Karpas-422 (cell line): ENCODE results near the gene OR1L4. TPM values are rescaled to one million over a fixed set of nuclear protein-coding genes. Genes with fewer than 3 reads are reported as not detected.

Source experiments
- DNase-seq: peaks from one replicate; pipeline ENCODE4 v3.0.0-alpha.2; 2015
- H2AFZ ChIP-seq: fragments of 200-600 bp; sonication (generic); 2 replicates; pipeline ENCODE4 v1.6.1; 2014; ENCODE audit warnings: antibody characterized with exemption, low read length, mixed read lengths
- H3K27ac ChIP-seq: fragments of 200-600 bp; sonication (generic); 2 replicates; pipeline ENCODE4 v1.5.1; 2014; ENCODE audit warnings: mild to moderate bottlenecking, low read length, moderate library complexity
- H3K27me3 ChIP-seq: fragments of 200-600 bp; sonication (generic); 2 replicates; pipeline ENCODE4 v1.6.1; 2014; ENCODE audit warnings: low read length, mixed read lengths
- H3K36me3 ChIP-seq: fragments of 200-600 bp; sonication (generic); 2 replicates; pipeline ENCODE4 v1.6.1; 2014; ENCODE audit warnings: low read length, mixed read lengths; ENCODE audit not compliant: insufficient read depth
- H3K4me1 ChIP-seq: fragments of 200-600 bp; sonication (generic); 2 replicates; pipeline ENCODE4 v1.6.1; 2014; ENCODE audit warnings: mild to moderate bottlenecking, low read length, mixed read lengths
- H3K4me2 ChIP-seq: fragments of 200-600 bp; sonication (generic); 2 replicates; pipeline ENCODE4 v1.6.1; 2014; ENCODE audit warnings: low read length, low read depth, mild to moderate bottlenecking; ENCODE audit not compliant: poor library complexity, severe bottlenecking
- H3K4me3 ChIP-seq: fragments of 200-600 bp; sonication (generic); 2 replicates; pipeline ENCODE4 v1.5.1; 2014; ENCODE audit warnings: mild to moderate bottlenecking, antibody characterized with exemption, low read length, mixed read lengths
- H3K79me2 ChIP-seq: fragments of 200-600 bp; sonication (generic); 2 replicates; pipeline ENCODE4 v1.6.1; 2014; ENCODE audit warnings: mild to moderate bottlenecking, low read length, mixed read lengths
- H3K9ac ChIP-seq: fragments of 200-600 bp; sonication (generic); 2 replicates; pipeline ENCODE4 v1.6.0; 2014; ENCODE audit warnings: low read length
- H3K9me2 ChIP-seq: fragments of 200-600 bp; sonication (generic), shearing (Covaris generic); replicated peaks from 2 replicates; pipeline ENCODE4 v1.6.0; 2014; ENCODE audit warnings: mild to moderate bottlenecking, low read length, moderate library complexity; ENCODE audit not compliant: insufficient read depth
- H3K9me3 ChIP-seq: fragments of 300-700, 200-600 bp; sonication (generic); 2 replicates; pipeline ENCODE4 v1.6.1; 2014; ENCODE audit warnings: low read length, mixed read lengths
- H4K20me1 ChIP-seq: fragments of 200-600 bp; sonication (generic); 2 replicates; pipeline ENCODE4 v1.6.1; 2014; ENCODE audit warnings: mild to moderate bottlenecking, antibody characterized with exemption, low read length, low read depth; ENCODE audit not compliant: insufficient read depth
- total RNA-seq: library from RNA; depleted of rRNA; stranded (reverse); fragments of >200 nt; shearing (Covaris generic); gene quantifications from 2 replicates; pipeline ENCODE4 v1.2.3, GENCODE V29; 2014; ENCODE audit warnings: low replicate concordance; rRNA removed

The OR1L4 gene, protein sequence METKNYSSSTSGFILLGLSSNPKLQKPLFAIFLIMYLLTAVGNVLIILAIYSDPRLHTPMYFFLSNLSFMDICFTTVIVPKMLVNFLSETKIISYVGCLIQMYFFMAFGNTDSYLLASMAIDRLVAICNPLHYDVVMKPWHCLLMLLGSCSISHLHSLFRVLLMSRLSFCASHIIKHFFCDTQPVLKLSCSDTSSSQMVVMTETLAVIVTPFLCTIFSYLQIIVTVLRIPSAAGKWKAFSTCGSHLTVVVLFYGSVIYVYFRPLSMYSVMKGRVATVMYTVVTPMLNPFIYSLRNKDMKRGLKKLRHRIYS
- 0.78 TPM in 1 of 2 replicates, not detected in the other for total RNA-seq

DNA sequence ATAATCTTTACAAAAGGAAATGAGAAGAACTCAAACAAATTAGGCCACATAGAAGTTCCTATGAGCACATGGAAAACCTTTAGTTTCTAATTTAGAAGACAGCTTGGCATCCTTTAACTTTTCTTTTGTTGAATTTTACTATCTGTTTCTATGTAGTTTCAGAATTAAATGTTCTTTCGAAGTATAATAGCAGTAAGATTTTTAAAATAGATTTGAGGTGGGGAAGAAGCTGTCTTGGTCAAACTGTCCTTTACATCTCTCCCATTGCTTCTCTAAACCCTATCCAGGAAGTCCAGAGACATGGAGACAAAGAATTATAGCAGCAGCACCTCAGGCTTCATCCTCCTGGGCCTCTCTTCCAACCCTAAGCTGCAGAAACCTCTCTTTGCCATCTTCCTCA lies at the start of gene OR1L4:
Gene OR1L4 (plus strand): TSS at position 301 of the 400 bp plus-strand sequence. CDS start 0 bp downstream, at position 301.
- H3K27me3 ChIP-seq, result peaks cover 3% of the 10 kb centered on the region; the same call in 1 of the 2 replicates
- no peak within 1 kb of the TSS for H3K27ac ChIP-seq
- H4K20me1 ChIP-seq, result no peaks in the 10 kb centered on the region
- no peak within 1 kb of the TSS for H2AFZ ChIP-seq
- no peak within 1 kb of the TSS for H3K4me2 ChIP-seq
- DNase-seq, result no peak
- H3K36me3 ChIP-seq, result no peaks in the 10 kb centered on the region
- H3K4me3 ChIP-seq, result no peak within 1 kb of the TSS
- H3K79me2 ChIP-seq, result no peaks in the 10 kb centered on the region
- no peak within 1 kb of the TSS for H3K9ac ChIP-seq
- 0 out of 2 replicates have a peak, but pooled peaks cover 4% of the 10 kb centered on the region for H3K9me2 ChIP-seq
- peaks cover 25% of the 10 kb centered on the region for H3K9me3 ChIP-seq
- H3K4me1 ChIP-seq, result no peaks in the 10 kb centered on the region

DNA sequence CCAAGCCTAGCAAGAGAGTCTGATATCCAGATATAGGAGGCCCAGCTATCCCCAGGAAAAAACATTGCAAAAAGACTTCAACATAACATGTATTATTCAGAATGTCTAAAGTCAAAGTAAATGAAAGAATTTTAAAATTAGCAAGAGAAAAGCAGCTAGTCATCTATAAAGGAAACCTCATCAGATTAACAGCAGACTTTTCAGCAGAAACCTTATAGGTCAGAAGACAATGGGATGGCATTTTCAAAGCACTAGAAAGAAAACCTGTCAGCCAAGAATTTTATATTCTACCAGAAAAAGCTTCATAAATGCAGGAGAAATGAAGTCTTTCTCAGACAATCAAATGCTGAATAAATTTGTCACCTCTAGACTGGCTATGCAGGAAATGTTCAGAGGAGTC lies 38.9 kb upstream of the OR1L4 start:
- H2AFZ ChIP-seq, result no peak overlapping the region
- H3K9ac ChIP-seq, result no peak overlapping the region
- no peaks in the 10 kb centered on the region for H4K20me1 ChIP-seq
- H3K4me3 ChIP-seq, result no peak overlapping the region
- no peak for DNase-seq
- no peaks in the 10 kb centered on the region for H3K9me3 ChIP-seq
- no peaks in the 10 kb centered on the region for H3K9me2 ChIP-seq
- no peaks in the 10 kb centered on the region for H3K4me1 ChIP-seq
- H3K36me3 ChIP-seq, result no peaks in the 10 kb centered on the region
- no peaks in the 10 kb centered on the region for H3K79me2 ChIP-seq
- H3K4me2 ChIP-seq, result no peak overlapping the region
- H3K27me3 ChIP-seq, result no peaks in the 10 kb centered on the region
- H3K27ac ChIP-seq, result no peak overlapping the region

DNA sequence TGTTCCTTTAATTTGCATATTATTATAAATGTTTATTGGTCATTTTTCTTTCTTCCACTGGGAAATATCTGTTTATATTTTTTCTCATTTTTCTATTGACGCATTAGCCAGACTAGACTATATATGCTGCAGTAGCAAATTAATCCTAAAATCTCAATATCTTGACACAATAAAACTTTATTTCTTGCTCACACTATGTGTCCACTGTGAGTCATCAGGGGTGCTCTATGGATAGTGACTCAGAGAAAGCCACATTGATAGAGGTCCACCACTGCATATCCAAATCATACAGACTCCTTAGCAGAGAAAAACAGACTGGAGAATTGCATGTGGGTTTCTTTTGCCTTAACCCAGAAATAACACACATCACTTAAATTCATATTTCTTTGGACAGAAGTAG lies 28.1 kb upstream of the OR1L4 start:
- no peaks in the 10 kb centered on the region for H3K9me3 ChIP-seq
- H3K4me2 ChIP-seq, result no peak overlapping the region
- no peaks in the 10 kb centered on the region for H3K9me2 ChIP-seq
- no peak for DNase-seq
- no peak overlapping the region for H3K9ac ChIP-seq
- H4K20me1 ChIP-seq, result no peaks in the 10 kb centered on the region
- H3K4me3 ChIP-seq, result no peak overlapping the region
- no peaks in the 10 kb centered on the region for H3K27me3 ChIP-seq
- H3K79me2 ChIP-seq, result no peaks in the 10 kb centered on the region
- no peaks in the 10 kb centered on the region for H3K36me3 ChIP-seq
- no peaks in the 10 kb centered on the region for H3K4me1 ChIP-seq
- H3K27ac ChIP-seq, result no peak overlapping the region
- H2AFZ ChIP-seq, result no peak overlapping the region

DNA sequence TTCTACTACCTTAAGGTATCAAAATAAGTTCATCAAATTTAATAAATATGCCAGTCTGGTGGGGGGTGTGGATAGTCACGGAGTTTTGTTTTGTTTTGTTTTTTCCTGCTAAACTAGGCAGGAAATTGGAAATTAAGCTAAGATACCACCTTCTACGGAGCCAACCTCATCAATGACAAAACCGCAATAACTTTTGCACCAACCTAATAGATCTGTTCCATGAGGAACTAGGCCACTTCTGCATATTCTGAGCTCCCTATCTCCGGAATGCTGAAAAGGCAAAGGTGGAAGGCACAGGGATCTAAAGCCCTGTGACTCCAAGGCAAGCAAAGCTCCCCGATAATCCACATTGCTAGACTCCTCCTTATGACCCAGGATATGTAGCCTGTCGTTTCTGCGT lies 5.8 kb upstream of the OR1L4 start:
- 0 out of 2 replicates have a peak, but pooled peaks cover 4% of the 10 kb centered on the region for H3K9me2 ChIP-seq
- no peaks in the 10 kb centered on the region for H3K36me3 ChIP-seq
- H3K27ac ChIP-seq, result no peak overlapping the region
- no peak for DNase-seq
- H4K20me1 ChIP-seq, result no peaks in the 10 kb centered on the region
- H2AFZ ChIP-seq, result no peak overlapping the region
- no peaks in the 10 kb centered on the region for H3K9me3 ChIP-seq
- no peaks in the 10 kb centered on the region for H3K79me2 ChIP-seq
- H3K4me2 ChIP-seq, result no peak overlapping the region
- H3K9ac ChIP-seq, result no peak overlapping the region
- H3K4me3 ChIP-seq, result no peak overlapping the region
- 0 out of 2 replicates have a peak, but pooled peaks cover 3% of the 10 kb centered on the region for H3K27me3 ChIP-seq
- H3K4me1 ChIP-seq, result no peaks in the 10 kb centered on the region

DNA sequence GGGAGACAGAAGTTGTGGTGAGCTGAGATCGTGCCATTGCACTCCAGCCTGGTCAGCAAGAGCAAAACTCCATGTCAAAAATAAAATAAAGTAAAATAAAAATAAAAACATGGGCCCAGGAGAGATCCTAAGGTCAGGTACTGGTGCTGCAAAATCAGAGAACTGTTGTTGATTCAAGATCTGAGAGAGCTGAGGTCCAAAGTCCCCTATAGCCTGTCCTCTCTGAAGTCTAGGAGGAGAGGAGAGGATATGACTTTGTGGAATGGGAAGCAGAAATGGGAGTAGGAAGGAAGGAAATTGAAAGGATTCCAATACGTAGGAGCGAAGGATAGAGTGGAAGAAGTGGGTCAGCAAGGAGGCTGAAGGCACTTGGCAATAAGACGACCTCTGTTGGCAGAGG lies 4.6 kb upstream of the OR1L4 start:
- Histone ChIP-seq H3K27me3 (0 out of 2 replicates have a peak, but pooled peaks cover 3% of the 10 kb centered on the region), H3K27ac (no peak overlapping the region), H3K79me2 (no peaks in the 10 kb centered on the region), H4K20me1 (no peaks in the 10 kb centered on the region), H3K9me2 (0 out of 2 replicates have a peak, but pooled peaks cover 4% of the 10 kb centered on the region), H3K4me1 (no peaks in the 10 kb centered on the region), H3K9me3 (0 out of 2 replicates have a peak, but pooled peaks cover 4% of the 10 kb centered on the region), H3K9ac (no peak overlapping the region), H3K4me3 (no peak overlapping the region), H2AFZ (no peak overlapping the region), H3K36me3 (no peaks in the 10 kb centered on the region), H3K4me2 (no peak overlapping the region)
- DNase-seq, result no peak

DNA sequence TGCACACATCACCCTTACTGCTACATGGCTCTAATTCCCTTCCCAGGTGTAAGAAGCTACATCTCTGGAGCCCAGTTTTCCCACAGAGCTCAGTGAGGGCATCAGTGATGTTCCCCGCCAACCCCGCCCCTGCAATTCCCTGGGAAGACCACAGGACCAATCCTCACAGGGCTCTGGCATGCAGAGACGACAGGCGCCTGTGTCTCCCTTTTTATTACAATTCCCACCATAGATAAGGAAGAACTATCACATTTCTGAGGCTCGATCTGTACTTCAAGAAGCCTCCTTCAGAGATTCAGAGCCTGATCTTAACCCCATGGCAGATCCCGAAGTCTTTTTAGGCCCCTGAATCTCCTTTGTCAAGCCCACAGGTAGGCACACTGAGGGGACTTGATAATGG lies 18.2 kb downstream of the OR1L4 start, which contains the start of gene OR1L6:
Gene OR1L6 (plus strand): TSS at position 301 of the 400 bp plus-strand sequence. CDS start 7,545 bp downstream, outside the sequence.
- DNase-seq, result no peak
- Histone ChIP-seq H2AFZ (no peak within 1 kb of the TSS), H3K9ac (no peak within 1 kb of the TSS), H3K27me3 (no peaks in the 10 kb centered on the region), H4K20me1 (no peaks in the 10 kb centered on the region), H3K27ac (no peak within 1 kb of the TSS), H3K36me3 (no peaks in the 10 kb centered on the region), H3K4me3 (no peak within 1 kb of the TSS), H3K9me2 (no peaks in the 10 kb centered on the region), H3K79me2 (no peaks in the 10 kb centered on the region), H3K4me2 (no peak within 1 kb of the TSS), H3K4me1 (no peaks in the 10 kb centered on the region), H3K9me3 (no peaks in the 10 kb centered on the region)

DNA sequence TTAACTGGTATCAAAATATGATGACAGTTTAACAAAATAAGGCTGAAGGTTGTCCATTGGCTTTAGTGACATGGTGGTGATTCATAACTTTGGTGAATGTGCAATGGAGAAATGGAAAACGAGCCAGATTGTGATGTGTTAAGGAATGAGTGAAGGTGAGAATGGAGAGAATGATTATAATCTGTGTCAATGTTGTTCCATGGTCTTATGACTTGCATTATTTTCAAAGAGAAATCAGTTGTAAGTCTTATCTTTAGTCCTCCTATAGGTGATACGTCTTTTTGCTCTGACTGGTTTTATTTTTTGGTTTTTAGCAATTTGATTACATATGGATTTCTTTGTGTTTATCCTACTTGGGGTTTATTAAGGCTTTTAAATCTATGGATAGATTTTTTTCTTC lies 31.0 kb downstream of the OR1L4 start:
- no peak overlapping the region for H3K9ac ChIP-seq
- H3K27ac ChIP-seq, result no peak overlapping the region
- no peak overlapping the region for H3K4me3 ChIP-seq
- H3K27me3 ChIP-seq, result no peaks in the 10 kb centered on the region
- no peaks in the 10 kb centered on the region for H3K9me2 ChIP-seq
- H3K4me2 ChIP-seq, result no peak overlapping the region
- no peaks in the 10 kb centered on the region for H3K4me1 ChIP-seq
- H2AFZ ChIP-seq, result no peak overlapping the region
- DNase-seq, result no peak
- H3K9me3 ChIP-seq, result no peaks in the 10 kb centered on the region
- H3K36me3 ChIP-seq, result no peaks in the 10 kb centered on the region
- no peaks in the 10 kb centered on the region for H3K79me2 ChIP-seq
- no peaks in the 10 kb centered on the region for H4K20me1 ChIP-seq

DNA sequence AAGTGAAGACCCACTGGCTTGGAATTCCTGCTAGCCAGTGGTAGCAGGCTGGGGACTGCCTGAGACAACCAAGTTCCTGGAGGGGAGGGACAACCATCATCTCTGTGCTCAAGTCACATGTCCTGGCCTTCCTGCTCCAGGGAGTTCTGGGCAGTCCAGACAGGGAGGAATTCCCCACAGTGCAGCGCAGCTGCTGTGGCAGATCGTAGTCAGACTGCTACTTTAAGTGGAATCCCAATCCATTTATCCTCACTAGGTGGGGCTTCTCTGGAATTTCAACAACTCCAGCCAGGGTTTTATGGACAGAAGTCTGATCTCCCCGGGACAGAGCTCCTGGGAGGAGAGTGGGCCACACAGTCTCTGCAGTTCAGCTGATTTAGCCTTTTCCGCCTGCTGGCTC lies 44.0 kb downstream of the OR1L4 start:
- peaks cover 4% of the 10 kb centered on the region; the same call in 1 of the 2 replicates for H3K9me3 ChIP-seq
- no peak overlapping the region for H3K9ac ChIP-seq
- H3K9me2 ChIP-seq, result no peaks in the 10 kb centered on the region
- DNase-seq, result no peak
- no peak overlapping the region for H3K27ac ChIP-seq
- H2AFZ ChIP-seq, result no peak overlapping the region
- H3K4me1 ChIP-seq, result no peaks in the 10 kb centered on the region
- H3K79me2 ChIP-seq, result no peaks in the 10 kb centered on the region
- no peaks in the 10 kb centered on the region for H4K20me1 ChIP-seq
- no peaks in the 10 kb centered on the region for H3K27me3 ChIP-seq
- H3K4me2 ChIP-seq, result no peak overlapping the region
- no peaks in the 10 kb centered on the region for H3K36me3 ChIP-seq
- H3K4me3 ChIP-seq, result no peak overlapping the region
